ENCODE data around the gene SEMA4A. TPM values are rescaled to one million over a fixed set of nuclear protein-coding genes. Genes with fewer than 3 reads are reported as not detected.

The SEMA4A gene
- total RNA-seq, 2 donors from 2014 or later: 22.9 to 44.9 TPM

DNA sequence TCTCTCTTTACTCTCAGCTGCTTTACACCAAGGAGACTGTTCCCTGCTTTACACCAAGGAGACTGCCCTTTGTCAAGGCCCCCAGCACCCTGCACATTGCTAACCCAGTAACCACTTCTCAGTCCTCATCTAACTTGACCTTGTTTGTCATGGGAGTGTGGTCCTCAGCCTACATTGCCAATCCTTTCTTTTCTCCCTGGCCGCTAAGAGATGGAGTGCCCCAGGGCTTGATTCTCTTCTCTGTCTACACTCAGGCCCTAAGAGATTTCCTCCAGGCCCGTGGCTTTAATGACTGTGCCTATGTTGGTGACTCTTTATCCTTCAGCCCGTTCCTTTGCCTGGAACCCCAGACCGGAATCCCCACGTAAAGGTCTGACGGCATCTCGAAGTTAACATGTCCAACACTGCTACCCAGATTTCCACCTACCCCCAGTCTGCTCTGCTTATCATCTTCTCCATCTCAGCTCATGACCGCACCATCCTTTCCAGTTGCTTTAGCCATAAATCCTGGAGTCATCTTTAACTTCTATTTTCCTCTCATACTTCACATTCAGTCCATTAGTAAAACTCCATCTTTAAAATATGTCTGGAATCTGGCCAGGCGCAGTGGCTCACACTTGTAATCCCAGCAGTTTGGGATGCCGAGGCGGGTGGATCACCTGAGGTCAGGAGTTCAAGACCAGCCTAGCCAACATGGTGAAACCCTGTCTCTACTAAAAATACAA, 9.5 kb upstream of the SEMA4A start:
- 49% methylated on average over 11 of the region's 11 CpGs for WGBS
- Histone ChIP-seq H3K9me3 (no peaks in the 10 kb centered on the region), H3K27me3 (replicated peaks; ENCODE audit: insufficient read depth) (no peaks in the 10 kb centered on the region), H3K4me1 (replicated peaks) (no peaks in the 10 kb centered on the region), H3K27ac (no peak overlapping the region), H3K4me3 (no peak overlapping the region), H3K36me3 (peaks cover 0 to under 1% of the 10 kb centered on the region in 2 donors)
- intact Hi-C loops (cut with DNase I): no loop called here
- TF ChIP-seq, protein P1, sequence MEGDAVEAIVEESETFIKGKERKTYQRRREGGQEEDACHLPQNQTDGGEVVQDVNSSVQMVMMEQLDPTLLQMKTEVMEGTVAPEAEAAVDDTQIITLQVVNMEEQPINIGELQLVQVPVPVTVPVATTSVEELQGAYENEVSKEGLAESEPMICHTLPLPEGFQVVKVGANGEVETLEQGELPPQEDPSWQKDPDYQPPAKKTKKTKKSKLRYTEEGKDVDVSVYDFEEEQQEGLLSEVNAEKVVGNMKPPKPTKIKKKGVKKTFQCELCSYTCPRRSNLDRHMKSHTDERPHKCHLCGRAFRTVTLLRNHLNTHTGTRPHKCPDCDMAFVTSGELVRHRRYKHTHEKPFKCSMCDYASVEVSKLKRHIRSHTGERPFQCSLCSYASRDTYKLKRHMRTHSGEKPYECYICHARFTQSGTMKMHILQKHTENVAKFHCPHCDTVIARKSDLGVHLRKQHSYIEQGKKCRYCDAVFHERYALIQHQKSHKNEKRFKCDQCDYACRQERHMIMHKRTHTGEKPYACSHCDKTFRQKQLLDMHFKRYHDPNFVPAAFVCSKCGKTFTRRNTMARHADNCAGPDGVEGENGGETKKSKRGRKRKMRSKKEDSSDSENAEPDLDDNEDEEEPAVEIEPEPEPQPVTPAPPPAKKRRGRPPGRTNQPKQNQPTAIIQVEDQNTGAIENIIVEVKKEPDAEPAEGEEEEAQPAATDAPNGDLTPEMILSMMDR (IDR thresholded peaks at IDR 0.05): no peak
- TF ChIP-seq POLR2A (IDR thresholded peaks at IDR 0.05) (no peak), POLR2AphosphoS5 (IDR thresholded peaks at IDR 0.05) (no peak)
- DNase-seq (ENCODE audit: low spot score): no peak

GRCh38 chr1:156144742-156145141, 8.6 kb upstream of the SEMA4A start:
- Histone ChIP-seq H3K27ac (no peak overlapping the region), H3K4me1 (replicated peaks) (no peaks in the 10 kb centered on the region), H3K27me3 (replicated peaks; ENCODE audit: insufficient read depth) (no peaks in the 10 kb centered on the region), H3K9me3 (no peaks in the 10 kb centered on the region), H3K4me3 (no peak overlapping the region), H3K36me3 (no peaks in the 10 kb centered on the region)
- no peak for DNase-seq (ENCODE audit: low spot score)
- WGBS: 62% methylated on average over 5 of the region's 5 CpGs
- TF ChIP-seq, protein P1 (IDR thresholded peaks at IDR 0.05): no peak
- TF ChIP-seq POLR2AphosphoS5 (IDR thresholded peaks at IDR 0.05) (no peak), POLR2A (IDR thresholded peaks at IDR 0.05) (no peak)
- intact Hi-C loops (cut with DNase I): loop anchor here (5.0 kb wide), 2 partner anchors 68 to 83 kb away; partner anchors contain the start of gene PMF1

- Histone ChIP-seq H3K4me1 (replicated peaks) (no peaks in the 10 kb centered on the region), H3K36me3 (no peaks in the 10 kb centered on the region), H3K27me3 (replicated peaks; ENCODE audit: insufficient read depth) (no peaks in the 10 kb centered on the region), H3K9me3 (no peaks in the 10 kb centered on the region), H3K27ac (no peak overlapping the region), H3K4me3 (no peak overlapping the region)
- TF ChIP-seq, protein P1 (IDR thresholded peaks at IDR 0.05): no peak
- TF ChIP-seq POLR2A (IDR thresholded peaks at IDR 0.05): no peak
- no peak for TF ChIP-seq POLR2AphosphoS5 (IDR thresholded peaks at IDR 0.05)
- WGBS: 66% methylated on average over 2 of the region's 2 CpGs
- intact Hi-C loops (cut with DNase I): loop anchor here (5.0 kb wide), 2 partner anchors 67 to 82 kb away; partner anchors contain the start of gene PMF1
- no peak for DNase-seq (ENCODE audit: low spot score)
These were observed 7.8 kb upstream of the SEMA4A start for GRCh38 chr1:156145650-156146019.

GRCh38 chr1:156146020-156146768, 7.2 kb upstream of the SEMA4A start:
- Histone ChIP-seq H3K27ac (peak overlapping the region in 1 of 2 donors; percentile 14), H3K4me3 (no peak overlapping the region)

More at GRCh38 chr1:156146020-156146768, 7.2 kb upstream of the SEMA4A start:
- intact Hi-C loops (cut with DNase I): loop anchor here (5.0 kb wide), 2 partner anchors 66 to 81 kb away; partner anchors contain the start of gene PMF1
- H3K9me3 ChIP-seq: no peaks in the 10 kb centered on the region
- 10% methylated on average over 13 of the region's 13 CpGs for WGBS
- H3K4me1 ChIP-seq (replicated peaks): no peaks in the 10 kb centered on the region
- TF ChIP-seq, protein P1 (IDR thresholded peaks at IDR 0.05): peak; percentile 61 to 83 (median 73)
- TF ChIP-seq POLR2AphosphoS5 (IDR thresholded peaks at IDR 0.05) (peak; percentile 79), POLR2A (IDR thresholded peaks at IDR 0.05) (no peak)
- peak; percentile 63 for DNase-seq (ENCODE audit: low spot score)
- H3K27me3 ChIP-seq (replicated peaks; ENCODE audit: insufficient read depth): no peaks in the 10 kb centered on the region
- H3K36me3 ChIP-seq: no peaks in the 10 kb centered on the region
